IPS-20b (cell line): Measurements from ENCODE around the gene TLX2.
"Not testable (repeated sequence)": the region's sequence is repeated elsewhere in the genome, so short reads cannot be mapped to it uniquely, and the experiment has no call there.

Experiments
- H3K27ac ChIP-seq: one replicate; pipeline ENCODE4 v1.5.1; 2013; ENCODE audit warnings: low read length
- H3K27me3 ChIP-seq: 2 replicates; pipeline ENCODE4 v1.6.1; 2013; ENCODE audit warnings: mild to moderate bottlenecking, low read length, inconsistent platforms; ENCODE audit not compliant: insufficient read depth
- H3K36me3 ChIP-seq: 2 replicates; pipeline ENCODE4 v1.6.1; 2013; ENCODE audit warnings: low read depth, mild to moderate bottlenecking, inconsistent platforms, low read length, moderate library complexity; ENCODE audit not compliant: insufficient read depth
- H3K4me1 ChIP-seq: 2 replicates; pipeline ENCODE4 v1.6.1; 2013; ENCODE audit warnings: mild to moderate bottlenecking, control low read depth, inconsistent platforms, low read length, moderate library complexity; ENCODE audit not compliant: insufficient read depth
- H3K4me3 ChIP-seq: 2 replicates; pipeline ENCODE4 v1.5.1; 2013; ENCODE audit warnings: mild to moderate bottlenecking, low read length, inconsistent platforms
- H3K9ac ChIP-seq: 2 replicates; pipeline ENCODE4 v1.6.1; 2013; ENCODE audit warnings: low read depth, mild to moderate bottlenecking, inconsistent platforms, low read length, moderate library complexity
- H3K9me3 ChIP-seq: 2 replicates; pipeline ENCODE4 v1.6.1; 2013; ENCODE audit warnings: mild to moderate bottlenecking, low read depth, low read length, inconsistent platforms; ENCODE audit not compliant: insufficient read depth

TLX2 gene

GRCh38 chr2:74514368-74515270, at the start of gene TLX2:
Gene TLX2 (plus strand): TSS chr2:74514450. CDS start chr2:74514807, 357 bp downstream.
- H3K4me1 ChIP-seq = no peaks in the 10 kb centered on the region; the same call in 1 of the 2 replicates
- H3K9ac ChIP-seq = no peak within 1 kb of the TSS
- peaks cover 10% of the 10 kb centered on the region for H3K9me3 ChIP-seq
- peaks cover 100% of the 10 kb centered on the region for H3K27me3 ChIP-seq
- peak within 1 kb of the TSS; percentile 40; the same call in 1 of the 2 replicates for H3K4me3 ChIP-seq
- H3K36me3 ChIP-seq = no peaks in the 10 kb centered on the region
- H3K27ac ChIP-seq = no peak within 1 kb of the TSS

DNA sequence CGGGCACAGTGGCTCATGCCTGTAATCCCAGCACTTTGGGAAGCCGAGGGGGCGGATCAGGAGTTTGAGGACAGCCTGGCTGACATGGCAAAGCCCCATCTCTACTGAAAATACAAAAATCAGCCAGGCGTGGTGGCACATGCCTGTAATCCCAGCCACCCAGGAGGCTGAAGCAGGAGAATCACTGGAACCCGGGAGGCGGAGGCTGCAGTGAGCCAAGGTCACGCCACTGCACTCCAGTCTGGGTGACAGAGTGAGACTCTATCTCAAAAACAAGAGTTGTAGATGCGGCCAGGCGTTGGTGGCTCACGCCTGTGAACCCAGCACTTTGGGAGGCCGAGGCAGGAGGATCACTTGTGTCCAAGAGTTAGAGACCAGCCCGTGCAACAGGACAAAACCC, 43.5 kb upstream of the TLX2 start:
- not testable (repeated sequence) for H3K9me3 ChIP-seq, H3K4me1 ChIP-seq, H3K27me3 ChIP-seq, H3K9ac ChIP-seq, H3K27ac ChIP-seq, H3K4me3 ChIP-seq
- H3K36me3 ChIP-seq = peaks cover 17% of the 10 kb centered on the region

DNA sequence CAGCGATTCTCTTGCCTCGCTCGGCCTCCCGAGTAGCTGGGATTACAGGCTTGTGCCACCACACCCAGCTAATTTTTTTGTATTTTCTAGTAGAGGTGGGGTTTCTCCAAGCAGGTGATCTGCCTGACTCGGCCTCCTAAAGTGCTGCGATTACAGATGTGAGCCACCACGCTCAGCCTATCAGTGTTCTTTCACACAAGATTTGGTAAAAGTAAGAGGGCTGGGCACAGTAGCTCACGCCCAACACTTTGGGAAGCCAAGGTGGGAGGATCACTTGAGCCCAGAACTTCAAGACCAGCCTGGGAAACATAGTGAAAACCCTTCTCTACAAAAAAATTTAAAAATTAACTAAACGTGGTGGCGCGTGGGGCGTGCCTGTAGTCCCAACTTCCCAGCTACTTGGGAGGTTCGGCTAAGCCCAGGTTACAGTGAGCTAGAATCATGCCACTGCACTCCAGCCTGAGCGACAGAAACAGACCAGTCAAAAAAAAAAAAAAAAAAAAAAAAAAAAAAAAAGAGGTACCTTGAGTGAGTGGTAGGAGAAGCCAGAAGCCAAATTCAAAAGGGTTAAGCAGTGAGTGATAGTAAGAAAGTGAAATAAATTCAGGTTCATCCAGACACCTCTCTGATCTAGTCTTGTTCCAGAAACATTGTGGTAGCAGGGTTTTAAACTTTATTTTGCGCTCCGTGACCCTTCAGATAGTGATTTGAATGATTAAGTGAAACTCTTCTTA, 42.8 kb upstream of the TLX2 start:
- Histone ChIP-seq H3K27ac (no peak overlapping the region), H3K9me3 (no peaks in the 10 kb centered on the region)

DNA sequence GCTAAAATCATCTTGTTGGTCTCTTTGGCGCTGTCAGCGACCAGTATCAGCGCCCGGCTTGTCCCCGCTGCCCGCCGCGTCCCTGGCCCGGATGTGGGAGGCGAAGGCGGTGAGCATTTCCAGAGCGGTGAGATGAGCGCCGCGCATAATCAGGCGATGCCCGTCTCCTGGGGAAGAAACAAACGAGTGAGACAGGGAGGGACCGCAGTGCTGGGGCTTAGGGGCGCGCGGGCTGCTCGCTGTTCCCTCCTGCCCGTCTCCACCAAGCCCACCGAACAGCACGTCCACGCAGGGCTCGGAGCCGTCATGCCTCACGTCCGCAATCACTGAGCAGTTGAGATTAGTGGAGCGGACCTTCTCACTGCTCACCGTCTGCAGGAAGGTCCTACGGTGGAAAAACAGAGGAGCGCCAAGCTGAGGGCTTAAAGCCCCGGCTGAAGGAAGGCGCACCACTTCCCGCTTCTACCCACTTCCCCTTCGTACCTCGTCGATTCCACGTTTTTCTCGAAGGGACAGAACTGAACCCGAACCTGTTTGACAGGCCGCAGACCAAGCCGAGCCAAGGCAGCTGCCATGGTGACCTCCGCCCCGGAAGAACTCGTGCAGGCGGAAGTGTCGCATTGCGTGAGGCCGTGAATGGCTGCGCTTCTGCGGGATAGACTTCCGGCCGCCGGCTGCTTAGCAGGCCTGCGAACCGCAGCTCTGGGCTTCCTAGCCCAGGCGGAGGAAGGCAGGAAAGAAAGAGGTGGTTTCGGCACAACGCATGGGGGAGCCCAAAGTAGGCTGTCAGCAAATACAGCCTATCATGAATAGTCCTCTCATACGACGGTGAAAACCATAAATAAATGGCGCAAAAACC, 41.9 kb upstream of the TLX2 start, which contains the start of gene MRPL53:
Gene MRPL53 (minus strand): TSS at position 595 of the 859 bp plus-strand sequence. CDS start 20 bp downstream, at position 575.
- H3K4me1 ChIP-seq = no peaks in the 10 kb centered on the region; the same call in 1 of the 2 replicates
- peak within 1 kb of the TSS; percentile 97 for H3K4me3 ChIP-seq
- peak within 1 kb of the TSS; percentile 88 for H3K9ac ChIP-seq
- H3K36me3 ChIP-seq = peaks cover 18% of the 10 kb centered on the region
- H3K27ac ChIP-seq = peak within 1 kb of the TSS; percentile 59
- no peaks in the 10 kb centered on the region for H3K27me3 ChIP-seq
- H3K9me3 ChIP-seq = no peaks in the 10 kb centered on the region

More for the DNA sequence above, 42.8 kb upstream of the TLX2 start:
- H3K36me3 ChIP-seq = peaks cover 18% of the 10 kb centered on the region
- H3K4me3 ChIP-seq = peak overlapping the region; percentile 97
- no peaks in the 10 kb centered on the region for H3K27me3 ChIP-seq
- H3K4me1 ChIP-seq = no peaks in the 10 kb centered on the region; the same call in 1 of the 2 replicates
- H3K9ac ChIP-seq = peak overlapping the region; percentile 88; the same call in 1 of the 2 replicates

DNA sequence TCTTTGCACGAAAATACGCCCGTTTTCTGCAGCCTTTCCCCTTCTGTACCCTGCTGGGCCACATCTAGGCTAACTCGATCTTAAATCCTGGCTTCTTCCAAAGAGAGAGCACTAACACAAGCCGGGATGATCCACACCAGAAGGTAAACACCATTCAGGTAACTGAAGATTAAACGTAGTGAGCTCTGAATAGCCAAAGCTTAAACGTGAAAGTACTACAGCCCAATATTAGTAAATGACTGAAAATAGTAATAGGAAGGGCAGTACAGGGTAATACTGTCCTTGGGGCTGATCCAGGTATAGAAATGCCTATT, 41.3 kb upstream of the TLX2 start:
- H3K27ac ChIP-seq = peak overlapping the region; percentile 59

GRCh38 chr2:74474481-74474880, 39.8 kb upstream of the TLX2 start:
- H3K27ac ChIP-seq = no peak overlapping the region
- no peaks in the 10 kb centered on the region for H3K27me3 ChIP-seq
- H3K4me1 ChIP-seq = no peaks in the 10 kb centered on the region; the same call in 1 of the 2 replicates
- peaks cover 22% of the 10 kb centered on the region for H3K36me3 ChIP-seq
- no peak overlapping the region for H3K9ac ChIP-seq
- no peaks in the 10 kb centered on the region for H3K9me3 ChIP-seq
- H3K4me3 ChIP-seq = no peak overlapping the region

More for the DNA sequence above, 41.3 kb upstream of the TLX2 start:
- peak overlapping the region; percentile 88 for H3K9ac ChIP-seq
- H3K27me3 ChIP-seq = no peaks in the 10 kb centered on the region
- H3K36me3 ChIP-seq = peaks cover 22% of the 10 kb centered on the region
- no peaks in the 10 kb centered on the region; the same call in 1 of the 2 replicates for H3K4me1 ChIP-seq
- H3K4me3 ChIP-seq = peak overlapping the region; percentile 97
- no peaks in the 10 kb centered on the region for H3K9me3 ChIP-seq

DNA sequence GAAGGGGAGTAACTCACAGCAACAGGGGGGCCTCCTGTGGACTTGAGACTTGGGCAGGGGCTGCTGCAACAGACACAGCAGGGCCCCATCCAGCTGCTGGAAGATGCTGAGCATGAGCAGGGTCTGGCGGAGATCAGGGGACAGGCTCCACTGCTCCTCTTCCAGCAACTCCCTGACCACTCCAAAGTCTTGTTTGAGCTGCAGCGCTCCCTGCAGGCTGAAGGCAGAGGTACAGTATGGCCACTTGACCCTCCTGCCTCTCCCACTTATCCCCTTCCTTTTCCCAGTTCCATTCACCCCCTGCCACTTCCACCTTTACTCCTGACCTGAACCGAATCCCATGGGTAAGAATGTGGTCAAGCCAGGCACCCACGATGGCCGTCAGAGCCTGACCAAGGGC, 39.4 kb upstream of the TLX2 start:
- H3K36me3 ChIP-seq = peaks cover 25% of the 10 kb centered on the region

GRCh38 chr2:74481431-74481830, 32.8 kb upstream of the TLX2 start:
- Histone ChIP-seq H3K27ac (no peak overlapping the region), H3K4me3 (peak overlapping the region; percentile 97), H3K4me1 (no peaks in the 10 kb centered on the region; the same call in 1 of the 2 replicates), H3K9ac (peak overlapping the region; percentile 96; the same call in 1 of the 2 replicates), H3K36me3 (peaks cover 27% of the 10 kb centered on the region), H3K9me3 (no peaks in the 10 kb centered on the region), H3K27me3 (no peaks in the 10 kb centered on the region)

More for the DNA sequence above, 39.4 kb upstream of the TLX2 start:
- Histone ChIP-seq H3K4me3 (no peak overlapping the region), H3K9me3 (no peaks in the 10 kb centered on the region), H3K9ac (no peak overlapping the region), H3K27ac (no peak overlapping the region), H3K27me3 (no peaks in the 10 kb centered on the region), H3K4me1 (no peaks in the 10 kb centered on the region; the same call in 1 of the 2 replicates)

- Histone ChIP-seq H3K27me3 (no peaks in the 10 kb centered on the region), H3K4me1 (no peaks in the 10 kb centered on the region; the same call in 1 of the 2 replicates), H3K36me3 (peaks cover 30% of the 10 kb centered on the region), H3K9ac (peak overlapping the region; percentile 96; the same call in 1 of the 2 replicates), H3K4me3 (peak overlapping the region; percentile 97), H3K9me3 (no peaks in the 10 kb centered on the region), H3K27ac (peak overlapping the region; percentile 98)
These were observed 32.1 kb upstream of the TLX2 start for GRCh38 chr2:74481961-74482800.

- H3K36me3 ChIP-seq = peaks cover 26% of the 10 kb centered on the region
- peak within 1 kb of the TSS; percentile 98 for H3K27ac ChIP-seq
- H3K9me3 ChIP-seq = no peaks in the 10 kb centered on the region
- H3K4me1 ChIP-seq = no peaks in the 10 kb centered on the region; the same call in 1 of the 2 replicates
- H3K9ac ChIP-seq = peak within 1 kb of the TSS; percentile 96
- H3K4me3 ChIP-seq = peak within 1 kb of the TSS; percentile 97
- no peaks in the 10 kb centered on the region for H3K27me3 ChIP-seq
These were observed 31.2 kb upstream of the TLX2 start, which contains the start of the genes CCDC142 and TTC31 for GRCh38 chr2:74482801-74483674. Gene CCDC142 (minus strand): TSS chr2:74482998. CDS start chr2:74482837, 161 bp downstream. Gene TTC31 (plus strand): TSS chr2:74483081. CDS start chr2:74483096, 15 bp downstream.
